ENCODE results near the gene ACOX1. TPM values are rescaled to one million over a fixed set of nuclear protein-coding genes. Genes with fewer than 3 reads are reported as not detected.

Gene ACOX1
- total RNA-seq, 1 donor from 2014 or later, result 35.1 TPM

DNA sequence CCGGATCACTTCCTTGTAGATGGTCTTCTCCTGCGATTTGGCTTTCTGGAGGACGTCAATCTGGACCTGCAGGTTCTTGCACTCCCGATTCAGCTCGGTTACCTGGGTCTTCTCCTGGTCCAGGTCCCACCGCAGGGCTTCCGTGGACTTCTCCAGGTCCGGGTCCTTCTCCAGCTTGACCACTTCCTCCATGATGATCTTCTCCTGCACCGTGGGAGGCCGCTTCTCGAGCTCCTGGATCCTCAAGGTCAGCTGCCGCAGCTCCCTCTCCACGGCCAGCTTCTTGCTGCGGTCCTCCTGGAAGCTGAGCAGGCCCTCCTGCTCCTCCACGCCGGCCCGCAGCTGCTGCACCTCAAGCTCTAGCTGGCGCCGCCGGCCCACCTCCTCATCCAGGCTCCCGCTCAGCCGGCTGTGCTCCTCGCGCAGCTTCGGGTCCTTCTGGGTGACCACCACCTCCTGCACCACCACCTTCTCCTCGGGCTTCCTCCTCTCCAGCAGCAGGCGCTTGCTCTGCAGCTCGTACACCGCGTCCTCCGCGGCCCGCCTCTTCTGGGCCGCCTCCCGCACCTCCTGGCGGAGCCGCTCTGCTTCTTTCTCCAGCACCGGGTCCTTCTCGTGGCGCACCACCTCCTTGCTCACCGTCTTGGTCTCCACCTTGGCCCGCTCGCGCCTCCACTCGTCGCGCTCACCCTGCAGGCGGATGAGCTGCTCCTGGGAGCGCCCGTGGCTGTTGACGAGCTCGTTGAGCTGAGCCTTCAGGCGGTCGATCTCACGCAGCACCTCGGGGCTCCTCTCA, 29.9 kb upstream of the ACOX1 start:
- no peak overlapping the region for H3K4me3 ChIP-seq (ENCODE audit: low read depth, low read length)
- TF ChIP-seq, protein P1, sequence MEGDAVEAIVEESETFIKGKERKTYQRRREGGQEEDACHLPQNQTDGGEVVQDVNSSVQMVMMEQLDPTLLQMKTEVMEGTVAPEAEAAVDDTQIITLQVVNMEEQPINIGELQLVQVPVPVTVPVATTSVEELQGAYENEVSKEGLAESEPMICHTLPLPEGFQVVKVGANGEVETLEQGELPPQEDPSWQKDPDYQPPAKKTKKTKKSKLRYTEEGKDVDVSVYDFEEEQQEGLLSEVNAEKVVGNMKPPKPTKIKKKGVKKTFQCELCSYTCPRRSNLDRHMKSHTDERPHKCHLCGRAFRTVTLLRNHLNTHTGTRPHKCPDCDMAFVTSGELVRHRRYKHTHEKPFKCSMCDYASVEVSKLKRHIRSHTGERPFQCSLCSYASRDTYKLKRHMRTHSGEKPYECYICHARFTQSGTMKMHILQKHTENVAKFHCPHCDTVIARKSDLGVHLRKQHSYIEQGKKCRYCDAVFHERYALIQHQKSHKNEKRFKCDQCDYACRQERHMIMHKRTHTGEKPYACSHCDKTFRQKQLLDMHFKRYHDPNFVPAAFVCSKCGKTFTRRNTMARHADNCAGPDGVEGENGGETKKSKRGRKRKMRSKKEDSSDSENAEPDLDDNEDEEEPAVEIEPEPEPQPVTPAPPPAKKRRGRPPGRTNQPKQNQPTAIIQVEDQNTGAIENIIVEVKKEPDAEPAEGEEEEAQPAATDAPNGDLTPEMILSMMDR (conservative IDR thresholded peaks at IDR 0.05; ENCODE audit: low read depth, low read length), result no peak
- no peak for DNase-seq (ENCODE audit: low read depth)

DNA sequence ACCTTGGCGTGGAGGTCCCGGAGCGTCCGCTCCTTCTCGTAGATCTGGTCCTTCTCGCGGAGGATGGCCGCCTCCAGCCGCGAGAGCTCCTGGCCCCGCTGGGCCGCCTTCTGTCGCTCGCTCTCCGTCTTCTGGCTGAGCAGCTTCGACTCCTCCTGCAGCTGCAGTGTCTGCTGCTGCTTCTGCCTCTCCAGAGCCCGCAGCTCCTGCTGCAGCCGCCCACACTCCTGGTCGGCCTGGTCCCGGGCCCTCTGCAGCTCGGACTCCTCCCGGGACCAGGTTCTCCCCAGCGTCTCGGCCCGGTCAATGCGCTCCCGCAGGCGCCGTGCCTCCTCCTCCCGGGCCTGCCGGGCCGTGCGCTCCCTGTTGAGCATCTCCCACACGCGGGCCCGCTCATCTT, 29.2 kb upstream of the ACOX1 start:
- TF ChIP-seq, protein P1 (conservative IDR thresholded peaks at IDR 0.05; ENCODE audit: low read depth, low read length), result no peak
- H3K4me3 ChIP-seq (ENCODE audit: low read depth, low read length), result no peak overlapping the region
- no peak for DNase-seq (ENCODE audit: low read depth)

DNA sequence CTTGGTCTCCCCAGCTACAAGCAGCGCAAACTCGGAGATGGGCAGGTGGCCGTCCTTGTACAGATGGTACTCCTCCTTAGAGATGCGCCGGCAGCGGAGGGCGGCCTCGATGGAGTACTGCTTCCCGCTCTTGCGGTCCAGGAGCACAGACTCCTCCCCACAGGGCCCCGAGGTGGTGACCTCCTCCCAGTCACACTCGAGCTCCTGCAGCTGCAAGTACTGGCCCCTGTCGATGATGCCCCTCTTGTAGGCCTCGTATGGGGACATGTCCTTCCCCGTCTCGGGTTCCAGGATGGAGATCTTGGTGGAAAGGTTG, 28.8 kb upstream of the ACOX1 start:
- DNase-seq (ENCODE audit: low read depth), result no peak
- TF ChIP-seq, protein P1 (conservative IDR thresholded peaks at IDR 0.05; ENCODE audit: low read depth, low read length), result no peak
- no peak overlapping the region for H3K4me3 ChIP-seq (ENCODE audit: low read depth, low read length)

DNA sequence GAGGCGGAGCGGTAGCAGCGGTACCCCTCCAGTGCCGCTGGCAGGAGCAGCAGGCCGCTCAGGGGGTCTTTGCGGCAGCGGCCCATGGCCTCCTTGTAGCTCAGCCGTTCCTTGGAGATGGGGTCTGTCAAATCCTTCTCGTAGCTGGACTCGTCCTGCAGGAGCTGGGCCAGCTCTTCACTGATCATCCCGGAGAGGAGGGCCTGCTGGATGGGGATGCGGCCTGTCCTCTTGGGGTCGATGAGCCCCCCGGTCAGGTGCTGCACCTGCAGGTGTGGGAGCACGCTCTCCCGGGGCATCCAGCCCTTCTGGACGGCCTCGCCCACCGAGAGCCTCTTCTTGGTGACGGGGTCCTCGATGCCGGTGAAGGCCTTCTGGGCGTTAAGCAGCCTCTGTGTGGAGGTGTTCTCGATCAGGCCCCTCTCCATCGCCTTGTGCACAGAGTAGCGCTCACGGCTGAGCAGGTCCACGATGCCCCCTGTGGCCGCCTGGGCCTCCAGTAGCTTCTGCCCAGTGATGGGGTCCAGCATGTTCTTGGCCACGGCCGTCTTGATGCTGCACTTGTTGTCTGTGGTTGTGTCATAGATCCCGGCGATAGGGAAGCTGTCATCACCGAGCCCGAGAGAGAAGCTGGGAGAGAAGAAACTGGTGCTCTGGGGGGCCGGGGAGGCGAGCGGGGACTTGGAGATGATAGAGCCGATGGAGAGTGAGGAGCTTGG, 28.3 kb upstream of the ACOX1 start:
- no peak overlapping the region for H3K4me3 ChIP-seq (ENCODE audit: low read depth, low read length)
- no peak for DNase-seq (ENCODE audit: low read depth)
- TF ChIP-seq, protein P1 (conservative IDR thresholded peaks at IDR 0.05; ENCODE audit: low read depth, low read length), result no peak

DNA sequence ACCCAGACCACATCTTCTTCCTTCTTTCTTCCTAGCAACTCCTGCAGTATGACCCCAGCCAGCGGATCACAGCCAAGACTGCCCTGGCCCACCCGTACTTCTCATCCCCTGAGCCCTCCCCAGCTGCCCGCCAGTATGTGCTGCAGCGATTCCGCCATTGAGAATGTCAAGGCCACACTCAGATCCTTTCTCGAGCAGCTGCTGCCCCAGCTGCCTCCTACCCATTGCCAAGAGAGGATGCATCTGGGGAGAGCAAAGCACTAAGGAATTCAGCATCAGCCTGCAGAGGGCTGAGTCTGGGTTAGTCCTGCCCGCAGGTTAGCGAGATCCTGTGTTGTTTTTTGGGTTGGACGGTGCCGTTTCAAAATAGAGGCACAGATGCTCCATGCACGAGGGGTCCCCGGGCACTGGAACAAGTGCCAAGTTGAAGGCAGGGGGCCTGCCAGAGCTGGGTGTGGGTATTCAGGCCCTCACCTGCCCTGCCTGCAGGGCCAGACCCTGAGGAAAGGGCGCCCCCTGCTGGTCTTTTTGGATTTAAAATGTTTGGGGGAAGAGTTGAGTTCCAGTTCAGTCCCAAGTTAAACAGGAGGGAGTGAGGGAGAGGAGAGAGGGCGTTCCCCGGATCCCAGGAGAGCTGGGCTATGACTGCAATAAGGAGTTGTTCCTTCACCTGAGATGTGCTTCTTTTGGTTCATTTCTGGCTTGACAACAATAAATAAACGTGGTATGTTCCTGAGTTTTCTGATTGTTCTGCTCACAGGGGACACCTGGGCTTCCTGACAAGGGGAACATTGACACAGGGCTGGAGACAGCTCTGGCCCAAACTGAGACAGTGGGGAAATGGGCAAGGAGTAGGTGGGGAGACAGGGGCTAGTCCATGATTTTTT, 26.5 kb upstream of the ACOX1 start:
- TF ChIP-seq, protein P1 (conservative IDR thresholded peaks at IDR 0.05; ENCODE audit: low read depth, low read length), result peak; percentile 75
- H3K4me3 ChIP-seq (ENCODE audit: low read depth, low read length), result no peak overlapping the region
- DNase-seq (ENCODE audit: low read depth), result no peak

DNA sequence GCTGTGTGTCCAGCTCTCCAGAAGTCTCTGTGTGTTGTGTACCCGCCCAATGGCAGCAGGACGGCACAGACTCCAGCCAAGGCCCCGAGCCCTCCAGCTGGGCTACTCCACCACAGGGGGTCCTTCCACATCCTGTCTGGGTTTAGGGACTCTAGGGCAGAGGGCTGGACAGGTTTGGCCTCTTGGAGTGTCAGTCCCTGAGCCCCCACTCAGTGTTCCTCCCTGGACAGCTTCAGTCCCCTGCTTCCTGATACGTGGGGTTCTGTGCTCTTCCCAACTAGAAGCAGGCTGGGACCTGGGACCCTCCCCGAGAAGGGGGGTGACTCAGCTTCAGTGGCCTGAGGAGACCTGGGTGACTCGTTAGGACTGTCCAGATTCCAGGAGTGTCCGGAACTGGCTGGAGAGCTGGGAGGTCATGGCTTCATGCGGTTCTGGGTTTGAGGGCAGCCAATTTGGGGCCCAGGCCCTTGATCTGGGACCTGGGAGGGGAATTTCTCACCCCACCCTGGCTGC, 25.8 kb upstream of the ACOX1 start:
- DNase-seq (ENCODE audit: low read depth), result no peak
- TF ChIP-seq, protein P1 (conservative IDR thresholded peaks at IDR 0.05; ENCODE audit: low read depth, low read length), result no peak
- no peak overlapping the region for H3K4me3 ChIP-seq (ENCODE audit: low read depth, low read length)
